ENCODE measurements around the gene SLC39A11.

Gene SLC39A11

GRCh38 chr17:72661945-72662826 lies 430.3 kb downstream of the SLC39A11 start:
- ChIA-PET CTCF (no interaction called here), POLR2A (no interaction called here)
- TF ChIP-seq LEF1 (IDR thresholded peaks at IDR 0.05; ENCODE audit: borderline replicate concordance) (no peak), HDGF (IDR thresholded peaks at IDR 0.05; ENCODE audit: borderline replicate concordance) (no peak), NFRKB (IDR thresholded peaks at IDR 0.05) (no peak), ZNF384 (IDR thresholded peaks at IDR 0.05) (no peak), PKNOX1 (IDR thresholded peaks at IDR 0.05) (no peak), FOXA1 (IDR thresholded peaks at IDR 0.05) (no peak), FOXM1 (IDR thresholded peaks at IDR 0.05; ENCODE audit: borderline replicate concordance) (no peak), L3MBTL2 (conservative IDR thresholded peaks at IDR 0.05) (no peak), FOXK2 (IDR thresholded peaks at IDR 0.05) (no peak), BHLHE40 (IDR thresholded peaks at IDR 0.05; ENCODE audit: borderline replicate concordance) (no peak)
- no peak for DNase-seq (ENCODE audit: extremely low spot score)

- DNase-seq (ENCODE audit: extremely low spot score) = no peak
- TF ChIP-seq LEF1 (IDR thresholded peaks at IDR 0.05; ENCODE audit: borderline replicate concordance) (no peak), ZNF384 (IDR thresholded peaks at IDR 0.05) (no peak)
- POLR2A ChIA-PET = no interaction called here
- CTCF ChIA-PET = interaction anchor here (0.8 to 1.3 kb wide), 2 partner anchors 16 to 101 kb away, joined by 3 to 4 read pairs; no protein-coding TSS in a partner anchor
Observed at GRCh38 chr17:72661116-72661944, 431.2 kb downstream of the SLC39A11 start.

- CTCF ChIA-PET = interaction anchor here (0.6 to 1.3 kb wide), 4 partner anchors 15 to 181 kb away, joined by 3 to 8 read pairs (median 4); no protein-coding TSS in a partner anchor
- DNase-seq (ENCODE audit: extremely low spot score) = no peak
- POLR2A ChIA-PET = no interaction called here
- TF ChIP-seq FOXK2 (IDR thresholded peaks at IDR 0.05) = no peak
- no peak for TF ChIP-seq SUZ12 (IDR thresholded peaks at IDR 0.05)
- TF ChIP-seq PKNOX1 (IDR thresholded peaks at IDR 0.05) = no peak
- no peak for TF ChIP-seq ARNT (IDR thresholded peaks at IDR 0.05)
- no peak for TF ChIP-seq FOXA1 (IDR thresholded peaks at IDR 0.05)
- TF ChIP-seq SP1 (IDR thresholded peaks at IDR 0.05) = no peak
- no peak for TF ChIP-seq FOXM1 (IDR thresholded peaks at IDR 0.05; ENCODE audit: borderline replicate concordance)
- no peak for TF ChIP-seq BHLHE40 (IDR thresholded peaks at IDR 0.05; ENCODE audit: borderline replicate concordance)
- no peak for TF ChIP-seq ELF4 (IDR thresholded peaks at IDR 0.05)
- no peak for TF ChIP-seq HDGF (IDR thresholded peaks at IDR 0.05; ENCODE audit: borderline replicate concordance)
Observed at GRCh38 chr17:72660274-72661115, 432.0 kb downstream of the SLC39A11 start.

GRCh38 chr17:72659811-72660210 lies 432.7 kb downstream of the SLC39A11 start:
- no peak for TF ChIP-seq SP1 (IDR thresholded peaks at IDR 0.05)
- no peak for TF ChIP-seq PKNOX1 (IDR thresholded peaks at IDR 0.05)
- TF ChIP-seq ELF4 (IDR thresholded peaks at IDR 0.05) = no peak
- no peak for TF ChIP-seq BHLHE40 (IDR thresholded peaks at IDR 0.05; ENCODE audit: borderline replicate concordance)
- no peak for TF ChIP-seq FOXK2 (IDR thresholded peaks at IDR 0.05)
- TF ChIP-seq L3MBTL2 (conservative IDR thresholded peaks at IDR 0.05) = no peak
- TF ChIP-seq SUZ12 (IDR thresholded peaks at IDR 0.05) = no peak
- no peak for TF ChIP-seq ARNT (IDR thresholded peaks at IDR 0.05)
- TF ChIP-seq HDGF (IDR thresholded peaks at IDR 0.05; ENCODE audit: borderline replicate concordance) = no peak
- TF ChIP-seq FOXM1 (IDR thresholded peaks at IDR 0.05; ENCODE audit: borderline replicate concordance) = no peak
- no peak for TF ChIP-seq NFRKB (IDR thresholded peaks at IDR 0.05)
- TF ChIP-seq LEF1 (IDR thresholded peaks at IDR 0.05; ENCODE audit: borderline replicate concordance) = no peak
- TF ChIP-seq ZNF384 (IDR thresholded peaks at IDR 0.05) = no peak
- no peak for TF ChIP-seq FOXA1 (IDR thresholded peaks at IDR 0.05)
- TF ChIP-seq TARDBP (IDR thresholded peaks at IDR 0.05) = no peak
- TF ChIP-seq CTBP1 (IDR thresholded peaks at IDR 0.05; ENCODE audit: borderline replicate concordance) = no peak
- DNase-seq (ENCODE audit: extremely low spot score) = no peak
- ChIA-PET CTCF (interaction anchor here (1.1 kb wide), 1 partner anchor 103 kb away, joined by 4 read pairs; no protein-coding TSS in a partner anchor), POLR2A (no interaction called here)

- CTCF ChIA-PET = no interaction called here
- TF ChIP-seq LEF1 (IDR thresholded peaks at IDR 0.05; ENCODE audit: borderline replicate concordance) = no peak
- TF ChIP-seq HDGF (IDR thresholded peaks at IDR 0.05; ENCODE audit: borderline replicate concordance) = no peak
- no peak for TF ChIP-seq FOXK2 (IDR thresholded peaks at IDR 0.05)
- POLR2A ChIA-PET = no interaction called here
- DNase-seq (ENCODE audit: extremely low spot score) = no peak
Observed at GRCh38 chr17:72658675-72659074, 433.8 kb downstream of the SLC39A11 start.
